Left renal cortex interstitium (tissue), 4 donors: ENCODE data around the gene ARHGAP42. TPM values are rescaled to one million over a fixed set of nuclear protein-coding genes. Genes with fewer than 3 reads are reported as not detected.

Experiments
- DNase-seq, 4 donors: peaks; one replicate each; pipeline ENCODE4 v3.0.0-alpha.2; 2013; ENCODE audit warnings: low read depth in 4 of 4, low spot score in 2 of 4, missing footprints in 1 of 4
- polyA plus RNA-seq, 4 donors: library from polyadenylated mRNA; unstranded; fragments of 120-200 nt; gene quantifications; one replicate each; pipeline ENCODE4 v1.2.1, GENCODE V29; 2013; ENCODE audit not compliant: insufficient read length in 4 of 4

The ARHGAP42 gene
- polyA plus RNA-seq, 4 donors: 22.3 to 29.6 (median 28.9) TPM

DNA sequence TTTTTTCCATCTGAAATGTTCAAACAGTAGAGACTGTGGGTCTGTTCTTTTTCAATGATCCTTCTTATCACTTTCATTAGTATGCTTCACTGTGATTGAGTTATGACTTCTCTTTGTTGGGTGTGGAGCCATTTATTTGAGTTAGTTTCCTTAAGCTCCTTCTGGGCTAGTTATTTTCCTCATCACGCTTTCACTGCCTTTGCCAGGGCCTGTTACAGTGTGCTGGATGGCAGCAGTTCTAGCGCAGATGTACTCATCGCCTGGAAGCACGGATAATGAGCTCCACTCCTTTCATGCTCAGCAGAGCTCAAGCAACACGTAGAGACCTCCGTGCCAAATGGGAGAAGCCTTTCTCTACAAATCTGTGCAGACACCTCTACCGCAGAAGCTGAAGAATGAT, 7.0 kb upstream of the ARHGAP42 start:
- no peak for DNase-seq

DNA sequence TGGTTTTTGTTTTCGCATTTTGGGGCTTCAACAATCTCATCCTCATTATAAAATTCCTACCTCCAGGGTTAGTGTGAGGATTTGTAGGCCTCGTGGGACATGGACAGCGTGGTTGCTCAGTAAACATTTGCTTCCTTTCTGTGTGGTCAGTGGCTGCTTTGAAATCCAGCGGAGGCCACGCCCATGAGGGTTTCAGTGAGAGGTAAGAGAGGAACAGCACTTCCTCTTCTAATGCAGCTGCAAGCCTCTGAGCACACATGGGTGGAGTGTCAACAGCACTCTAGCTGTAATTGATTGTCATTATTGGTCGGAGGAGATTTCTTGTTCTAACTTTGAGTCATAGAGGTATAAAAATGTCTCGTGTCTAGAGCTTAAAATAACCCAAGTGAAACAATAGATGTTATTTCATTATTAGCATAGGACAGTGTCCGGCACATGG, 6.0 kb upstream of the ARHGAP42 start:
- no peak for DNase-seq

DNA sequence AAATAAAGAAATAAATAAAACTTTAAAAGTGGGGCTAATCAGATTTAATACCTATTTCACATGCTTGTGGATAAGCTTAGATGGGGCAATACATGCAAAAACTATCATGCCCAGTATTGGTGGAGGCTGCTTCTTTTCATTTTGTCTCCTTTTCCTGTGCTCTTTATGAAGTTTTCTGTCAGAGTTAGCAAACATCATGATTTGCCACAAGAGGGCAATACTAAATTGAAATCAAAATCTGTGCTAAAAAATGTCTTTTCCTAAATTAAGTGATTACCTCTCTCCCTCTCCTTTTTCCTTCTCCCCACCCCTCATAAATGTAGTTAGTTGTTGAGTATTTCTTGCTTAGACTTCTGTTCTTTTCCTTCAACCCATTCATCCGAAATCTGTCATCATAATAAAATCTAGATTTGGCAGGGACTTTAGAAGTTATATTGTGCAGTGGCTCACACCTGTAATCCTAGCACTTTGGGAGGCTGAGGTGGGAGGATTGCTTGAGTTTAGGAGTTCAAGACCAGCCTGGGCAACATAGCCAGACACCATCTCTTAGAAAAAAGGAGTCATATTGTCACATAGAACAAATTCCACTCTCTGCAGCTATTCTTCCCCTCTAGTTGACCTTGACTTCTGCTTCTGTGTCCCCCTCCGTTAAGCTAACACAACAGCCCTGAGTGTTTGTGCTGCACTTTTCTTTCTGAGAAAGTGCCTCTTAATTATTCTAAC, 4.7 kb upstream of the ARHGAP42 start:
- no peak for DNase-seq

DNA sequence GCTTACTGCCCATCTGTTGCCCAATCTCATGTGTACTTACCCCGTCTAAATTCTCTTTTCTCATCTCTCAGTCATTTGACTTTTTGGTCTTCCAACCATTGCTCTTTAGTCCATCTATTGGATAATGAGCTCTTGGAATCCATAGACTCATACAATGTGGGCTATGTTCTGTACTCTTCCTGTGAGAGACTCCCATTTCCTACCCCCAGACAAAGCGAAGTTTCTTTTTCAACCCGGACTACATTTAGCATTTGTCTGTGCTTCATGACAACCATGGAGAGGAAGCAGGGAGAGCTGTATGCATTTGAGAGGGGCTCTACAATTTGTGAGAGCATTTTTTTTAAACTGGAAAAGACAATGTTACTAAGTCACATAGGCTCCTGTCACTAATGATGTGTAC, 4.0 kb upstream of the ARHGAP42 start:
- no peak for DNase-seq

DNA sequence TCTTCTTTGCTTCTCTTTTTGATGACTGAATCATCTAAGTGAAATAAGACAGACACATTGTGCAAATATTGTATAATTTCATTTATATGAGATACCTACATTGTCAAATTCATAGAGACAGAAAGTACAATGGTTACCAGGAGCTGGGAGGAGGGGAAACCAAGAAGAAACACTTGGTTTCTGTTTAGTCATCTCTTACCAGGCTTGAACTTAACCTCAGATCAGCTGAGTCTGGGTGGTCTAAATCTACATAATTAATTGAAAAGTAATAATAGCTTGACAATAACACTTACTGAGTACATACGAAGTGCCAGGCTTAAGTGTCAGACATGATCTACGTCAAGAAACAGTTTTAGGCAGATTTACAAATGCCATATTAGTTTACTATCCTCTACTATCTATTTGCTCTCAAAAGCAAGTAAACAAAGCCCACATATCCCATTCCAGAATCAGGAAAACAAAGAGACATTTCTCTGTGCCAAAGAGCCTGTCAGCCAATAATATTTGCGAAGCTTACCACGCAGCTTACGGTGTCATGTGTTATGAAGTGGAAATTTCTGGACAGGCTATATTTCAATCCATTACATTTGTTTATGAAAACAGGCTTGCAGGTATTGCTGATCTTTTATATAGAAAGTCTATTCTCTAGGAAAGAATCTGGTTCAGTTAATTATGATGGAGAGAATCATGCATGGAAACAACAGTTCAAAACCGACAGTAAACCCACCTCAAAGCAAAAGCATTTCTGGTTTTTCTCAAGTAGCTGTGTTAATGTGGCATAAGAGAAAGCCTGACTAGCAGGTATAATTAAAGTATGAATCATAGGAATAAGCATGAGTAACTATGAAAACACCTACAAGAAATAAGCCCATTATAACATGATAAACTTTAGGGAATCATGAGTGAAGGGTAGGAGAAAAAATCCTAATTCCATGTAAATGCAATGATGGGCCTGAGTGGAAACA, 2.7 kb upstream of the ARHGAP42 start:
- no peak for DNase-seq

DNA sequence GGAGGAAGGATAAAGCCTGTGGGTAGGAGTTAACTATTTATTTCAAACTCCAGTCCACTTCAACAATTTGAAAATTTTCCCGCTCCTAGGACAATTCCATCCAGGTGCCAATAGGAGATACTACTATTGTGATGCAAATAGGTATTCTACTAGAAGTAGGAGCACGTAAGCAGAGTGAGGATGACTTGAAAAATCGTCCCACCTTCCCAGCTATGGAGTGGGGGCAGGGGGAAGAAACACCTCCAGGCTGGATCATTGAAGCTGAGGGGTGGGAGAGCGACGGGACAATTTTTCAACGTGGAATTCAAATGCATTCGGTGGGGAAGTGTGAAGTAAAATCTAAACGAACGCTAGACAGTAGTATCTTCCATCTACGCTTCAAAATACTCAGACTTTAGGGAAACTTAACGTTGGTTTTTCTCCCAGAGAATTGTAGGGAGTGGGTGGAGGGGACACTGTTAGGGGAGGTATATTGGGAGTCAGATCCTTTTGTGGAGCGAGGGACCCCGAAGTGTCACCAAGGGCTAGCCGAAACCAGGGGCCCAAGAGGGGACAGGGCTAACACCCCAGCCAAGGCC, 523 bp upstream of the ARHGAP42 start:
- DNase-seq: peak in 1 of 4 donors; percentile 22

DNA sequence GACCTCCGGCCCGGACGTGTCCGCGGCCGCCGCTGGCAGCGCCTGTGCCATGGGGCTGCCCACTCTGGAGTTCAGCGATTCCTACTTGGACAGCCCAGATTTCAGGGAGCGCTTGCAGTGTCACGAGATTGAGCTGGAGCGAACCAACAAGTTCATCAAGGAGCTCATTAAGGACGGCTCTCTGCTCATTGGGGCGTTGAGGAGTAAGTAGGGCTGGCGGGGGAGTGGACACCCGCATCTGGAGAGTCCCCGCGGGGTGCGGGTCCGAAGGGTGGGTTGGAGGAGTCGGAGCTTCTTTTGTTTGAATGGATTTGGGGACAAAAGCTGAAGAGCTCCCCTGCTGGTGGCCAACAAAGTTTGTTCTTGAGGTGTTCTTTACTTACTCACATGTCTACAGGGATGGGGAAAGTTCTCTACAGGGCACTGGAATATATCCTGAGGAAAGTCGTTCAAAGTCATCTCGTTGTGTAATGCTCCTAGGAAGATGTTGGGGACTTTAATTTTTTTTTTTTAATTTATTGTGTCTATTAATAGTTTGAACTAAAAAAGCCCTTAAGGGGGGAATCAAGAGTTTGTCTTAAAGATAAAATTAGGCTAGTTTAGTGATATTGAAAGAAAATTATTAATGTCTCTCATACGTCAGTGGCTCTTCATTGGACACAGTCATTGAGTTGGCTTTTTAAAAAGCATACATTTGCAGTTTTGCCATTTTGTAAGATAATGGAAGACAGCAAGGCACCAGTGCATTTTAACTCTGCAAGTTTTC, 725 bp downstream of the ARHGAP42 start:
- DNase-seq: peak; percentile 68 to 85 (median 76)

DNA sequence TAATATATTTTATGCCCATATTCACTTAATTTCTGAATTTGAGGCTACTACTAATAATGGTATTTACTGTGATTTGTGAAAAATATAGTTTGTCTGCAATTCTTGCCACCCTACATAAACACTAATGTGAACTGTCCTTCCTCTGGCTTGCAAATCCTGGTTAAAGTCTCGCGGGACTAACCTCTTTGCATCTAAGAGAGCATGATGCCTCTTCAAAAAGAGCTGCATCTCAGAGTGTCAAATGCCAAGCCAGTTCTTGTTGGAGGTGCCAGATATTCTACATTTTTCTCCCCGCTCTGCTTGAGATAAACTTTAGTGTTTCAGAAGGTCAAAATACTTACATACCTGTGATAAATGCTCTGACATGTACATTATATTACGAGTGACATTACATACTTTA, 2.1 kb downstream of the ARHGAP42 start:
- no peak for DNase-seq

DNA sequence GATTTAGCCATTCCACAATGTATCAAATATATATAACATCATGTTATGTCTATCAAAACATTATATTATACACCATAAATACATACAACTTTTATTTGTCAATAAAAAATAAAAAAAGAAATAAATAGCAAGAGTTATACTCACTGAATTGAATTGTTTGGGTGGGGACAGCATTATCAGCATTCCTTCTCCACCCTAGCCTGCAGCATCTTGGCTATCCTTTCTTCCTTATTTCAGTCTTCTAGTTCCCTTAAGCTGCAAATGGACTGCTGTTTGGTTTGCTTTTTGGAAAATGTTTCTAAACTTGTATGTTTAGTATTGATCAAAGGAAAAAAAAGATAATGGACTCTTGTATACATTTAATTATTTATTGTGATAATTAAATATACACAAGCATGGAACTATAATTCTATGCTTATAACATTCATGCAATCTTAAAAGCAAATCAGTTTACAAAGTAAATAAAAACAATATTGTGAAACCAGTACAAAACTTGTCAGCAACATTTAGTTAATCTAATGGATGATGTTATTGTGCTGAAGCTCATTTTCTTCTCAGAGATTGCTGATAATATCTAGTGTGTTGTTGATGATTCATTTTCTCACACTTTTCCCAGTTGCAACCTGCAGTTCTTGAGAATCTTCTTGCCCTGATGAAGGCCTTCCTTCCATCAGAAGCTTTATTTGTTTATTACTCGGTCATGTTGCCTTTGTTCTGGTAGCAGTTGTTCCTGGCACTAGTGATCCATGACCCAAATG, 5.0 kb downstream of the ARHGAP42 start:
- no peak for DNase-seq

DNA sequence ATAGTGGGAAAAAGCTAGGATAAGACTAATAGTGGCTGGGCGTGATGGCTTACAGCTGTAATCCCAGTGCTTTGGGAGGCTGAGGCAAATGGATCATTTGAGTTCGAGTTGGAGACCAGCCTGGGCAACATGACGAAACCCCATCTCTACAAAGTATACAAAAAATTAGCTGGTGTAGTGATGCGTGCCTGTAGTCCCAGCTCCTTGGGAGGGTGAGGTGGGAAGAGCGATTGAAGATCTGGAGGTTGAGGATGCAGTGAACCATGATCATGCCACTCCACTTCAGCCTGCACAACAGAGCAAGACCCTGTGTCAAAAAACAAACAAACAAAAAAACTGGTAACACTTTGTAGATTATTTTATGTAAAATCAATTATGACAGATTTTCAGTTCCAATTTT, 8.8 kb downstream of the ARHGAP42 start:
- DNase-seq: no peak

DNA sequence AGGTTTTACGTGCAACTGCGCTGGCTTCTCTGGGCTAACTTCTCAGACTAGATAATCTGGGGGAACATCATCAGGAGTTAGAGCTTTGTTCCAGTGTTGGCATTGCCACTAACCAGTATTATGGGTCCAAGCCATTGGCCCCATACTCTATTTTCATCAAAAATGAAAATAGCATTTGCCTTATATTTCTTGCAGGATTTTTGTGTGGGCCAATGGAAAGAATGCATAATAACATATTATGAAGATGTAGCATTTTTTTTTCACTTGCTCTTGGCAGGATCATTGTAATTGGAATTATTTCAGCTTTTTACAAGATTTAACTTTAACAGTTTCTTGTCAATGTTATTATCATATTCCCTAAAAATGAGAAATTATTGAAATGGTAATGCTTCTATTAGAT, 16.1 kb downstream of the ARHGAP42 start:
- no peak for DNase-seq

DNA sequence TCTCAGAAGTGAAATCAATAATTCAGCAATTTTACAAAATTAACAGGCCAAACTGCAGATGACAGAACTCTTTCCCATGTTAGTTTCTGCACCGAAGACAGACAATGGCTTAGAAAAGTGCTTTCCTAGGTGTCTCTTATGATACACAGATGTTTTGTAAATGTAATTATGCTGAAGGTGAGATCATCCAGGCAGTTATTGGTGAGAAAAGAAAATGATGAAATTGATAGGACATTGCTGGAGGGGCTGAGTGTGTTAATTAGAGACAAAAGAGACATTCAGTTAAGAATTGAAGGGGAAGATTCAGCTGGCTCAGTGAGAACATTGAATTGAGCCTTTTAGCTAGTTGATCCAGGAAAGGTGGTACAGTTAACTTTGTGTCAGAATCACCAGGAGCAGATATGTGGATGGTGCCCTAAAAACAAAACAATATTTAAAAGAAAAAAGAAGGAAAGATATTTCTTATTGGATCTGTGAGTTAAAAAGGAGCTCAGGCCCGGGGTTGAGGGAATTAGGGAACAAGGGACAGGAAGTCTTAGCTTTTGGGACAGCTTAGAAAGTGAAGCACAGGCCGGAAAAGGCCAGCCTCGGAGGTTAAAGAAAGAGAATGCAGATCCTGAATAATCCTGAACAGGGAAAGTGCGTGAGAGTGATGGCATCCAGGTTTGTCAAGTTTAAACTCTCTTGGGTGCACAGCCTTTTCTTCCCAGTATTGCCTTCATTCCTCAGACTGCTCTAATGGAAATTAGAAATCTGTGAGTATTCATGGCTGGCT, 16.9 kb downstream of the ARHGAP42 start:
- DNase-seq: no peak

DNA sequence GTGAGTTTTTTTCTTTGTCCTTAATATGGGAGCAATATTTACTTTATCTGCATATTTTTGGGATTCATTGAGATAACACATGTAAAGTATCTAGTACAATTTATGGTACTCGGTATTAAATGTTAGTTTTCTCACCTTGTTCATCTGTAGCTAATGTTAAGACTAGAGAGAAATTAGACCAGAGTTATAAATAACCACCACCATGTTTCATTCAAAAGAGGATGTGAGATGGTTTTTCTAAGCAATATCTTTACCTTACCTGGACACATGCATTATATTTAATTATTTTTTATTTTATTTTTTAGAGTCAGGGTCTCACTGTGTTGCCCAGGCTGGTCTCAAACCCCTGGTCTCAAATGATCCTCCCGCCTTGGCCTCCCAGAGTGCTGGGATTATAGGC, 18.4 kb downstream of the ARHGAP42 start:
- no peak for DNase-seq

DNA sequence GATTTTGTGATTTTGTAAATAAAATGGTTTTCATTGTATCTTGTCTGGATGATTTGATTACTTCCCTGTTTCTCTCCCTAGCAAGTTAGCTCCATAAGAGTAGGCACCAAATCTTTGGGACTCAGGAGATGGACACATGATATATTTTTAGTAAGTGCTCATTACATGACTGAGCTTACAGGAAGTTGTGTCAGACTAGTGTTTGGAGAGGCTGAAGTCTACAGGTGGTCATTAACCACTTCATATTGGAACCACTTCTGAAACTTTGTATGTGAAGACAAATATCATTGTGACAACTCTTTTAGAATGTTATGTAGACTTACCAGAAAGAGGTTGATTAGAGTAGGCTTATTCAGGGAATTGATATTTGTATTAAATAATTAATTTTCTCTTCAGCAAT, 19.1 kb downstream of the ARHGAP42 start:
- no peak for DNase-seq

DNA sequence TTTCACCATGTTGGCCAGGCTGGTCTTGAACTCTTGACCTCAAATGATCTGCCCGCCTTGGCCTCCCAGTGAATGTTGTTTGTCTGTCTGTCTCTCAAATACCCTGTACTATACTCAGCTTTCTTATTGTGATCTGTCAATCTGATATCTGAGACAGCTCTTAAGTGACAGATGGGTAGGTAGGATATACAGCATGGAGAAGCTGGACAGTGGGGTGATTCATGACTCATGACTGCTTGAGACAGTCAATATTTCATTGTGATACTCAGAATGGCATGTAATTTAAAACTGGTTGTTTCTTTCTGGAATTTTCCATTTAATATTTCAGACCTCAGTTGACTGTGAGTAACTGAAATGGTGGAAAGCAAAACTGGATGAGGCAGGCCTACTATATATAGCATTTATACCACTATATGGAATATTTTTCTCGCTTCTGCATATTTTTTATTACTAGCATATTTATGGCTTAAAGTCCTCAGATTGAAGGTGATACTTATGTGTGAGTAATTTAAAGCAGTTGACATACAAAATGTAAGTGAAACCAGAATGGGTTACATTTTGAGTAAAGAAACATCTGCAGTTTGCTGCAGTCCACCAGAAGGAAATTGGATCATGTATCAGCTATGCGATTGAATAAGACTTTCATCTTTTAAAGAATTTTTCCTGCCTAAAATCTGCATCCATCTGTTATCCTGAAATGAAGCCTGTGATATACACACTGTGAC, 22.3 kb downstream of the ARHGAP42 start:
- no peak for DNase-seq

DNA sequence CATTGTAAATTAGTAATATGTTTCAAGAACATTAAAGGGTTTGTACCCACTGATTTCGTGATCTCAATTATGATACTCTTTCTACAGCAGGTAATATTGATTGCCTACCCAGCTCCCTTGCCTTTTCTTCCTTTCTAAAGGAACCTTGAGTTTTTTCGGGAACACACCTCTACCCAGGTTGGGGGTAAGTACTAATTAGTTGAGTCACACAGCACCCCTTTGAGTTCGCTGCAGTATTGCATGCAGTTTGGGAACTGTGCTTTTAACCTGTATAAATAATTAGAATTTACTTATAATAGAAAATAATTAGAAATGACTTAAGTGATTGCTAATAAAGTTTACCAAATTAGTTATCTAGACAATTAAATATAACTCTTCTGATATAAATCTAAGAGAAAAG, 24.9 kb downstream of the ARHGAP42 start:
- no peak for DNase-seq

DNA sequence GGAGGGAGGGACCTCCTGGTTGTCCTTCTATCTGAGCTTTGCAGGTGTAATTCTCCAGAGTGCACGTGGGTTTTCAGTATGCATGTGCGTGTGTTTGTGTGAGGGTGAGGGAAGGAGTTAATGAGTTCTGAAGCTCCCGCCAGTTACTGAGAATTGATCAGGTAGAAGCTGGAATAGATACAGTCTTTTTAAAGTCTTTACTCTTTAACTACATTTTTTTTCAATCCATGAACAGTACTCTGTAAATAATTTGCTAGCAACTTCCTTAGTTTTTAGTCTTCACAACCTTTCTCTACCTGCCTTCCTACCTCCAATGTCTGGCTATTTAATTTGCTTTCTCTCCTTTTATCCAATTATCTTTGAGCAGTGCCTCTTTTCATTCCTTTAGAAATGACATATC, 25.5 kb downstream of the ARHGAP42 start:
- no peak for DNase-seq

DNA sequence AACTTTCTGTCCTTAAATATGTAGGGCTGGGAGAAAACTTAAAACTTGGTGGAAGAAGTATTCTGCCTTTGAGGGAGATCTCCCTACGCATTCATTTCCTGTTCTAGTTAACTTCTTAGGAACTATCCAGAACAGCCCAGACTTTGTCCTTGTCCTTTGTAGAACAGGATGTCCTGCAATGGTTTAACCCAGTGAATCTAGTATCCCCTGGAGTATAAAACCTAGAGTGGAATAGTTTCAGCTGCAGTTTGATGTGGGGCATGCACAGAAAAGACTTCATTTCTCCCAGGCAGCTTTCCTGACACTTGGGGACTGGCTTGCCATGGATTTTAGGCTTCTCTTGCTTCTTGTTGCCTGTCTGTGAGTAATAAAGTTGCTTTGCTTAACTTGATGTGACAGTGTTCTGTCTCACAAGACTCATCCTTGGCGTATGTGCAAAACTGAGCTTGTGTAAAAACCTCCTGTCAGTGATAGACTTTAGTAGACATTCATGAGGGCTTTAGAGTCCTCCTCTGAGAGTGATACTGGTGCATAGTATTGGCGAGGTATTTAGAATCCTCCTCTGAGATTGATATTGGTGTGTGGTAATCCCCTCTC, 28.2 kb downstream of the ARHGAP42 start:
- DNase-seq: no peak
